Measurements from ENCODE around the gene EBF3.

The EBF3 gene

GRCh38 chr10:129892548-129893052 is 71.5 kb downstream of the EBF3 start:
- DNase-seq (ENCODE audit: low read depth in 3 of 3) = no peak

- DNase-seq (ENCODE audit: low read depth in 3 of 3) = no peak
Measured at GRCh38 chr10:129891806-129892205, 72.3 kb downstream of the EBF3 start.

GRCh38 chr10:129890170-129890569 is 73.9 kb downstream of the EBF3 start:
- DNase-seq (ENCODE audit: low read depth in 3 of 3) = no peak

GRCh38 chr10:129888784-129889616 is 75.1 kb downstream of the EBF3 start:
- peak in 2 of 3 experiments; percentile 17 to 23 for DNase-seq (ENCODE audit: low read depth in 3 of 3)

DNA sequence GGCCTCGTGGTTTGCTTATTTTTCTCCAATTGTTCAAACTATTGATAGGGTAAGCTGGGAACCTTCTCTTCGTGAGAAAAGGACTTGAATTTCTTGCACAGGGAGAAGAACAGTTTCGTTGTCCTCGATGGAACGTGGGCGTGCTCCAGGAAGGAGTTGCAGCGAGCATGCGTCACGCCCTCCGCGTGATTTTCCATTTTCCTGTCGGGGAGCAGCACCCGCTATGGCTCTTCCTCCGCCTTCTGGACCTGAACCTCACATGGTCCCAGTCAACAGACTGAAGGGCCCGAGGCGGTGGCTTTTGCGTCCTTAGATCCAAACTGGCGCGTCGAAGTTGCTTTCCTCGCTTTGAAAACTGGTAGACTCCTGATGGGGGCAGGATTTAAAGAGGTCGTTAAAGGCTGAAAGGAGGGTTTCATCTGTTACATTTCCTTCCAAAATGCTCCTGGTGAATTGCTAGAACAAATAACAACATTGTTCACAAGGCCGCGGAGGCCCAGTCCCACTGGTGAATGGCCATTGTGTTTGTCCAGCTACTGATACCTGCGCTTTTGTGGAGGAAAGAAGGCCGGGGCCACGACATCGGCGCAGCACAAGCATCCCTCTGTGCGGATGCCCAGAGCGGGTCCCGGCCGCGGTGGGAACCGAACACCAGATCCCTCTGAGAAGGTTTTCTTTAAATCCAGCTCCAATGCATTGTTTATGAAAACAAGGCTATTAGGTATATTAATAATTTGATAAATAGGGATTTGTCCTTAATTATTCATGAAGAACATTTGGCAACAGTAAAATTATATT is 75.9 kb downstream of the EBF3 start:
- no peak for DNase-seq (ENCODE audit: low read depth in 3 of 3)

GRCh38 chr10:129887381-129887905 is 76.6 kb downstream of the EBF3 start:
- DNase-seq (ENCODE audit: low read depth in 3 of 3) = no peak

DNA sequence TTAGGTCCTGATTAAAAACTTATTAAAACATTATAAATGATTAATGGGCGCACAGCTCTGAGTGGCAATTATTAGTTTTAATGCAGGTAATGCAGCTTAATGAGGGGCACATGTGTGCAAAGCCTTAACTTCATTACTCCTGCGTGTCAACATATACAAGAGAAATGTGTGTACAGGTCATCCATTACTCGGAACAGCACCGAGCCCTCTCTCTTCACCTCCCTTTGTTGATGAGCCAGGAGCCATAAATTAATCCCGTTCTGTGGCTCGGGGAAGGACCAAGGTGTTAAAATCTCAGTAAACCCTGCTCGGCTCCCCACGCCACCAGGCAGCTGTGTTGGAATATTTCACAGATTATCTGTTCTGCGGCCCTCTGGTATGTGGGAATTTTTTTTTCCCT is 77.8 kb downstream of the EBF3 start:
- DNase-seq (ENCODE audit: low read depth in 3 of 3) = no peak

DNA sequence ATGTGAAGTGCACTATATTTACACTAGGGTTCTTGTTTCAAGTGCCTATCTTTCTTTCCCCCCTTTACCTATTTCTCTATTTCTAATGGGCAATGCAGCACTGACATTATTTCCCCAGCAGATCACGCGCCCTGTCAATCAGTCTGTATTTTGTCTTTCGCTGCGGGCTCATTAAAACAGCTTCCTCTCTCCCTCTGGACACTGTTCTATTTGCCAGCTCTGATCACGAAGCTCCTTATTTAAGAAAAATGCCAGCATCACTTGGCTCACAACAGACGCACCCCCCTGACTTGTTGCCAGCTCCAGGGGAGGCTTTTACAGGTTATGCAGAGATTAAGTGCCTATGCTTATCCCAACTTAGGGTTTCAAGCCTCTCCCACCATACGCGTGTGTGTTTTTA is 78.5 kb downstream of the EBF3 start:
- no peak for DNase-seq (ENCODE audit: low read depth in 3 of 3)

- no peak for DNase-seq (ENCODE audit: low read depth in 3 of 3)
Measured at GRCh38 chr10:129884398-129885078, 79.5 kb downstream of the EBF3 start.

DNA sequence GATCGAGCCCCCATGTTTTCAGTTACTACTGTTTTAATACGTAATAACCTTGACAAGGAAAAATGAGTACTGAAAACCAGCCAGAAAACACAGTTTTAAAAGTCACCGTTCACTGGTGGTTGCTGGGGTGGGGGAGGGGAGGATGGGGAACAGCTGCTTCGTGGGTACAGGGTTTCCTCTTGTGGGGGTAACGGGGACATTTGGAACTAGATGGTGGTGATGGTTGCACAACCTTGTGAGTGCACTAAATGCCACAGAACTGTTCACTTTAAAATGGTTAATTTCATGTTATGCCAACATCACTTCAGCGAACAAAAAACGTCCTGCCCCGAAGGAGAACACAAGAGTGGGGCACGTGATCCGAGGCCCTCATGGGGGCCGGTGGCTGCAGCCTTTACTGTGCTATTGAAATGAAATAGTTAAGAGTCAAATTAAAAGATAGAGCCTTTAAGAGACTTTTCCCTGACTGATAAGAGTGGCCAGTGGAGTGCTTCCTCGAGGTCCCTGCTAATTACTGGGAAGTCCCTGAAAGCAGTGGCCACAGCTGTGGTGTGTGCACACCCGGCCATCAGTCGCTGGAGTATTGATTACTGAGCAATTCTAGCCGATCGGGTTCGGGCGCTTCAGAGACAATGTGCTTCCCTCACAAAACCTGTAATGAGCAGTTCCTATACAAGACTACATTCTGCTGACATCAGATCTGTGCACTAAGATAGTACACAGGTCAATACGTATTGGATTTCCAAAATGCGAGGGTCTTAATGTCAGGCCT is 80.3 kb downstream of the EBF3 start:
- no peak for DNase-seq (ENCODE audit: low read depth in 3 of 3)

- DNase-seq (ENCODE audit: low read depth in 3 of 3) = no peak
Measured at GRCh38 chr10:129883029-129883428, 81.0 kb downstream of the EBF3 start.

- no peak for DNase-seq (ENCODE audit: low read depth in 3 of 3)
Measured at GRCh38 chr10:129882291-129883010, 81.6 kb downstream of the EBF3 start.

- DNase-seq (ENCODE audit: low read depth in 3 of 3) = no peak
Measured at GRCh38 chr10:129881641-129882040, 82.4 kb downstream of the EBF3 start.

DNA sequence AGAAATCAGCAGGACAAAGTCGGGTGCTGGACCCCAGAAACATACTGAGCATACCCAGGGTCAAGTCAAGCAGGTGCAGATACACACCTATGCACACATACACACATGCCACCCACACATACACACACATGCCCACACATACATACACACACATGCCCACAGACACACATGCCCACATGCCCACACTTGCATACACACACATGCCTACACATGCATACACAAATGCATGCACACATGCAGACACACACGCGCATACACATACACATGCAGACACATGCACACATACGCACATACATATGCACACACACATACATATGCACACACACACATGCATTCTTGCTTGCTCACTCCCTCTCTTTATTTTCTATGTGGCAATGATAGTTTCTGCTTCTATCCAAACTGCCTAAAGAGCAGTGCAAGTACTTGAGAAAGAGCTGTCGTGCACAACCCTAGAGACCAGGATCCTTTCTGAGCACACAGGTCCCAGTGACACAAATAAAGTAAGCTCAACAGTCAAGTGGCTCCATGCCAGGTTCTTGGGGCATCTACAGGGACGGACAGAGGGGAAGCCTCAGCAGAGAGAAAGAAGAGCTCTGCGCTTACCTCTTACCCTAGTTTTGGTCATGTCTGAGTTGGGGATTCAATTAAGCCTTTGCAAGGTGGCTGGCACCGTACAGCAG is 83.7 kb downstream of the EBF3 start:
- DNase-seq (ENCODE audit: low read depth in 3 of 3) = no peak

DNA sequence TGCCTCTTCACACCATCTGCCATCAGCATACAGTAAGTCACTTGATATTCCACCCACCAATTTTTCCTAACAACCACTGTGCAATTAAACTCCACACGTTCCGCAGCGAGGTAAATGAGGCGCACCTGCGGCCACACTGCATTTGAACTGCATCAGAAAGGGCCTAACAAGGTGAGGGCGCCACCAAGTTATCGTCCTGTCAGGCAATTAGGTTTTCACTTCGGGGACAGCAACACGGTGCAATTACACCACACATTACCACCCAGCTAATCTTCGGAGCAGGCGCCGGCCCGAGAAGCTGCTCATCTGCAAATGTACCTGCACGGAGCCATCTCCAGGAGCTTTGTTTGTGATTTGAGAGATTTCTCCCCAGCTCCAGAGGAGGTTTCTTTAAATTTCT is 84.4 kb downstream of the EBF3 start:
- DNase-seq (ENCODE audit: low read depth in 3 of 3) = no peak

GRCh38 chr10:129878835-129879234 is 85.2 kb downstream of the EBF3 start:
- DNase-seq (ENCODE audit: low read depth in 3 of 3) = no peak

- DNase-seq (ENCODE audit: low read depth in 3 of 3) = peak in 1 of 3 experiments; percentile 2
Measured at GRCh38 chr10:129877773-129878371, 86.2 kb downstream of the EBF3 start.

- DNase-seq (ENCODE audit: low read depth in 3 of 3) = no peak
Measured at GRCh38 chr10:129876838-129877237, 87.2 kb downstream of the EBF3 start.

- no peak for DNase-seq (ENCODE audit: low read depth in 3 of 3)
Measured at GRCh38 chr10:129875993-129876726, 87.9 kb downstream of the EBF3 start.
